NB4 (cell line): ENCODE measurements around the gene TSEN15.
"Not testable (repeated sequence)": the region's sequence is repeated elsewhere in the genome, so short reads cannot be mapped to it uniquely, and the experiment has no call there.

Experiments used
- CTCF ChIP-seq: IDR thresholded peaks from one replicate; pipeline ENCODE4 v1.5.1; 2012; ENCODE audit warnings: low read depth, low read length
- MYC ChIP-seq: IDR thresholded peaks from 2 replicates; pipeline ENCODE4 v1.6.1; 2011; ENCODE audit warnings: low read depth, low read length
- POLR2A ChIP-seq: IDR thresholded peaks from 2 replicates; pipeline ENCODE4 v1.6.1; 2011; ENCODE audit warnings: mild to moderate bottlenecking; ENCODE audit not compliant: insufficient read length; ENCODE audit errors: extremely low read depth
- TF ChIP-seq, protein P1 (sequence below): IDR thresholded peaks from 2 replicates; pipeline ENCODE4 v1.6.1; 2011; ENCODE audit warnings: low read depth, low read length

DNA sequence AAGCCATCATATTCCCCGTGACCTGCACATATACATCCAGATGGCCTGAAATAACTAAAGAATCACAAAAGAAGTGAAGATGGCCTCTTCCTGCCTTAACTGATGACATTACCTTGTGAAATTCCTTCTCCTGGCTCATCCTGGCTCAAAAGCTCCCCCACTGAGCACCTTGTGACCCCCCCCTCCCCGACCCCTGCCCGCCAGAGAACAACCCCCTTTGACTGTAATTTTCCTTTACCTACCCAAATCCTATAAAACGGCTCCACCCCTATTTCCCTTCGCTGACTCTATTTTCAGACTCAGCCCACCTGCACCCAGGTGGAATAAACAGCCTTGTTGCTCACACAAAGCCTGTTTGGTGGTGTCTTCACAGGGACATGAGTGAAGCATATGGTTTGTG, 4.0 kb upstream of the TSEN15 start:
- TF ChIP-seq CTCF, POLR2A, MYC: not testable (repeated sequence)
- TF ChIP-seq, protein P1, sequence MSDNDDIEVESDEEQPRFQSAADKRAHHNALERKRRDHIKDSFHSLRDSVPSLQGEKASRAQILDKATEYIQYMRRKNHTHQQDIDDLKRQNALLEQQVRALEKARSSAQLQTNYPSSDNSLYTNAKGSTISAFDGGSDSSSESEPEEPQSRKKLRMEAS = not testable (repeated sequence)
